Breast epithelium (tissue), 3 donors: Measurements from ENCODE around the gene ITGB7.

Source experiments
- POLR2AphosphoS5 ChIP-seq, 3 donors: sonication (generic); formaldehyde crosslinking; IDR thresholded peaks; one replicate each; pipeline ENCODE4 v1.6.1; 2017; ENCODE audit warnings: antibody characterized with exemption in 3 of 3
- TF ChIP-seq, protein P1 (sequence below), 3 donors: fragments of 450-650 bp; IDR thresholded peaks; one replicate each; pipeline ENCODE4 v1.5.1; 2016 to 2017; ENCODE audit warnings: antibody characterized with exemption in 3 of 3, mild to moderate bottlenecking in 3 of 3, moderate library complexity in 3 of 3

GRCh38 chr12:53191885-53192530 is 15.0 kb downstream of the ITGB7 start:
- TF ChIP-seq, protein P1, sequence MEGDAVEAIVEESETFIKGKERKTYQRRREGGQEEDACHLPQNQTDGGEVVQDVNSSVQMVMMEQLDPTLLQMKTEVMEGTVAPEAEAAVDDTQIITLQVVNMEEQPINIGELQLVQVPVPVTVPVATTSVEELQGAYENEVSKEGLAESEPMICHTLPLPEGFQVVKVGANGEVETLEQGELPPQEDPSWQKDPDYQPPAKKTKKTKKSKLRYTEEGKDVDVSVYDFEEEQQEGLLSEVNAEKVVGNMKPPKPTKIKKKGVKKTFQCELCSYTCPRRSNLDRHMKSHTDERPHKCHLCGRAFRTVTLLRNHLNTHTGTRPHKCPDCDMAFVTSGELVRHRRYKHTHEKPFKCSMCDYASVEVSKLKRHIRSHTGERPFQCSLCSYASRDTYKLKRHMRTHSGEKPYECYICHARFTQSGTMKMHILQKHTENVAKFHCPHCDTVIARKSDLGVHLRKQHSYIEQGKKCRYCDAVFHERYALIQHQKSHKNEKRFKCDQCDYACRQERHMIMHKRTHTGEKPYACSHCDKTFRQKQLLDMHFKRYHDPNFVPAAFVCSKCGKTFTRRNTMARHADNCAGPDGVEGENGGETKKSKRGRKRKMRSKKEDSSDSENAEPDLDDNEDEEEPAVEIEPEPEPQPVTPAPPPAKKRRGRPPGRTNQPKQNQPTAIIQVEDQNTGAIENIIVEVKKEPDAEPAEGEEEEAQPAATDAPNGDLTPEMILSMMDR (IDR thresholded peaks at IDR 0.05) = no peak
- TF ChIP-seq POLR2AphosphoS5 (IDR thresholded peaks at IDR 0.05) = no peak
